LHCN-M2 (cell line): Measurements from ENCODE around the gene ZNF107. TPM values are rescaled to one million over a fixed set of nuclear protein-coding genes. Genes with fewer than 3 reads are reported as not detected.
A peak's percentile ranks its signal among the peaks of the same experiment; 100 is the strongest.
"Not testable (repeated sequence)": the region's sequence is repeated elsewhere in the genome, so short reads cannot be mapped to it uniquely, and the experiment has no call there.

ENCODE experiments used
- DNase-seq: peaks from one replicate; pipeline ENCODE4 v3.0.0-alpha.2; 2012; ENCODE audit warnings: low read depth
- total RNA-seq: library from RNA; depleted of rRNA; stranded (reverse); fragments of >200 nt; gene quantifications from 2 replicates; pipeline ENCODE4 v1.2.3, GENCODE V29; 2014; rRNA removed

Gene ZNF107
- total RNA-seq, 1 experiment from 2014 or later = 11.3 TPM

GRCh38 chr7:64733550-64734240, 67.8 kb downstream of the ZNF107 start:
- no peak for DNase-seq

GRCh38 chr7:64736575-64736974, 70.6 kb downstream of the ZNF107 start:
- DNase-seq = no peak

- not testable (repeated sequence) for DNase-seq
Observed at GRCh38 chr7:64738403-64738802, 72.5 kb downstream of the ZNF107 start.

- not testable (repeated sequence) for DNase-seq
Observed at GRCh38 chr7:64738953-64739352, 73.0 kb downstream of the ZNF107 start.

- peak; percentile 26 for DNase-seq
Observed at GRCh38 chr7:64744680-64745079, 78.7 kb downstream of the ZNF107 start.

GRCh38 chr7:64747802-64748201, 81.9 kb downstream of the ZNF107 start:
- DNase-seq = no peak

- DNase-seq = no peak
Observed at GRCh38 chr7:64753032-64753431, 87.1 kb downstream of the ZNF107 start.

GRCh38 chr7:64755865-64756264, 89.9 kb downstream of the ZNF107 start:
- DNase-seq = no peak

GRCh38 chr7:64758151-64758550, 92.2 kb downstream of the ZNF107 start:
- DNase-seq = no peak

Other genes with a start within 250 kb of the ZNF107 start
- gene ZNF680, start 103.1 kb upstream of the ZNF107 start, total RNA-seq = 21.6 and 25.3 TPM in 2 replicates
- 9.1 and 11.3 TPM in 2 replicates for gene ZNF138, start 128.3 kb downstream of the ZNF107 start, total RNA-seq
- 8.7 and 9.6 TPM in 2 replicates for gene ZNF273, start 237.1 kb downstream of the ZNF107 start, total RNA-seq